ENCODE data around the gene CISTR. TPM values are rescaled to one million over a fixed set of nuclear protein-coding genes. Genes with fewer than 3 reads are reported as not detected.

CISTR gene
- total RNA-seq, 2 donors from 2014 or later, result not detected

DNA sequence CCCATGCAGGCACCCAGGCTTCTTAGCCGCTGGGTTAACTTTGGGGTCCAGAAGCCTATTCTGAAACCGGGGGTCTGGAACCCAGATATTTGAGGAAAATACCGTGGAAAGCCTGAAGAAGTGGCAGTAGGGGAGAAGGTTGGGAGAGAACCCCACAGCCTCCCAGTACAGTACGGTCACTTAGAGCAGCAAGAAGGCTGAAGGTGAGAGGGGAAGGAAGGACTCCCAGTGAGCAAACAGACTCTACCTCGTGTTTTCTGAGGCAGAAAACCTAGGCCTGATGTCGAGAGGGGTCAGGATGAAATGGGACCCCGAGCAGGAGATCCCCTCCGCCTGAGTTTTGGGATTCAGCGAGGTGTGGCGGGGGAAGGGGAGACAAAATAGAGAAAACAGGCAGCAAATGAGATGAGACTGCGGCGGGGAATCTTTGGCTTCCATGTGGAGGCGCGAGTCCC lies 13.8 kb downstream of the CISTR start:
- Histone ChIP-seq H3K9me3 (ENCODE audit: control insufficient read depth, low read length) (no peaks in the 10 kb centered on the region), H3K4me3 (ENCODE audit: low read length) (peak overlapping the region; percentile 80), H3K27ac (ENCODE audit: low read depth, low read length) (no peak overlapping the region), H3K27me3 (ENCODE audit: control insufficient read depth, insufficient read depth, low read length, poor library complexity, severe bottlenecking) (peaks cover 98% of the 10 kb centered on the region), H3K4me1 (ENCODE audit: control insufficient read depth, insufficient read depth, low read length) (no peaks in the 10 kb centered on the region), H3K36me3 (ENCODE audit: control insufficient read depth, insufficient read depth, low read length) (no peaks in the 10 kb centered on the region), H3K9ac (ENCODE audit: extremely low read depth, low read length, poor library complexity, severe bottlenecking) (no peak overlapping the region)
- Mint-ChIP-seq H3K4me3 (peak overlapping the region; percentile 56), H3K27ac (no peak overlapping the region), H3K4me1 (peaks cover 11% of the 10 kb centered on the region), H3K36me3 (ENCODE audit: low read depth) (no peaks in the 10 kb centered on the region), H3K9me3 (no peaks in the 10 kb centered on the region), H3K27me3 (ENCODE audit: insufficient read depth) (peaks cover 10% of the 10 kb centered on the region)
- WGBS, 2 experiments (ENCODE audit: insufficient coverage in 1 of 2, insufficient read length in 1 of 2), result 36 to 42% methylated on average over 12 to 14 of the region's 14 CpGs
- TF ChIP-seq CTCF (conservative IDR thresholded peaks at IDR 0.05), result no peak
- DNase-seq, result no peak

GRCh38 chr12:53737093-53737808 lies 14.5 kb downstream of the CISTR start:
- H3K27ac Mint-ChIP-seq, result no peak overlapping the region
- Histone ChIP-seq H3K27ac (ENCODE audit: low read depth, low read length) (no peak overlapping the region), H3K9ac (ENCODE audit: extremely low read depth, low read length, poor library complexity, severe bottlenecking) (no peak overlapping the region), H3K36me3 (ENCODE audit: control insufficient read depth, insufficient read depth, low read length) (no peaks in the 10 kb centered on the region), H3K4me3 (ENCODE audit: low read length) (no peak overlapping the region), H3K4me1 (ENCODE audit: control insufficient read depth, insufficient read depth, low read length) (no peaks in the 10 kb centered on the region), H3K27me3 (ENCODE audit: control insufficient read depth, insufficient read depth, low read length, poor library complexity, severe bottlenecking) (peaks cover 93% of the 10 kb centered on the region), H3K9me3 (ENCODE audit: control insufficient read depth, low read length) (no peaks in the 10 kb centered on the region)
- peaks cover 11% of the 10 kb centered on the region for H3K4me1 Mint-ChIP-seq
- peaks cover 15% of the 10 kb centered on the region for H3K27me3 Mint-ChIP-seq (ENCODE audit: insufficient read depth)
- H3K36me3 Mint-ChIP-seq (ENCODE audit: low read depth), result no peaks in the 10 kb centered on the region
- H3K9me3 Mint-ChIP-seq, result no peaks in the 10 kb centered on the region
- WGBS, 2 experiments (ENCODE audit: insufficient coverage in 1 of 2, insufficient read length in 1 of 2), result 82 to 87% methylated on average over 10 to 13 of the region's 14 CpGs
- DNase-seq, result no peak
- no peak overlapping the region for H3K4me3 Mint-ChIP-seq
- TF ChIP-seq CTCF (conservative IDR thresholded peaks at IDR 0.05), result no peak

- no peaks in the 10 kb centered on the region for H3K36me3 ChIP-seq (ENCODE audit: control insufficient read depth, insufficient read depth, low read length)
- no peaks in the 10 kb centered on the region for H3K9me3 ChIP-seq (ENCODE audit: control insufficient read depth, low read length)
- DNase-seq, result no peak
- Mint-ChIP-seq H3K9me3 (no peaks in the 10 kb centered on the region), H3K4me1 (peaks cover 11% of the 10 kb centered on the region), H3K36me3 (ENCODE audit: low read depth) (no peaks in the 10 kb centered on the region), H3K27ac (no peak overlapping the region), H3K4me3 (no peak overlapping the region), H3K27me3 (ENCODE audit: insufficient read depth) (peaks cover 16% of the 10 kb centered on the region)
- H3K9ac ChIP-seq (ENCODE audit: extremely low read depth, low read length, poor library complexity, severe bottlenecking), result no peak overlapping the region
- H3K4me1 ChIP-seq (ENCODE audit: control insufficient read depth, insufficient read depth, low read length), result no peaks in the 10 kb centered on the region
- WGBS, 2 experiments (ENCODE audit: insufficient coverage in 1 of 2, insufficient read length in 1 of 2), result 90 to 91% methylated on average over 5 to 6 of the region's 6 CpGs
- H3K27ac ChIP-seq (ENCODE audit: low read depth, low read length), result no peak overlapping the region
- TF ChIP-seq CTCF (conservative IDR thresholded peaks at IDR 0.05), result no peak
- H3K27me3 ChIP-seq (ENCODE audit: control insufficient read depth, insufficient read depth, low read length, poor library complexity, severe bottlenecking), result peaks cover 90% of the 10 kb centered on the region
- H3K4me3 ChIP-seq (ENCODE audit: low read length), result no peak overlapping the region
These were observed 15.2 kb downstream of the CISTR start for GRCh38 chr12:53736592-53736991.
